GM18505 (cell line): ENCODE measurements around the gene CCND1.

Experiments used
- ATAC-seq: cut with Tn5 transposase; IDR thresholded peaks from one replicate; pipeline ENCODE4 v1.9.1; 2021; ENCODE audit not compliant: unreplicated experiment
- POLR2A ChIP-seq: IDR thresholded peaks from 4 replicates; pipeline ENCODE4 v1.6.1; 2011; ENCODE audit warnings: borderline replicate concordance; ENCODE audit not compliant: insufficient read depth, insufficient read length; ENCODE audit errors: extremely low read depth

CCND1 gene

DNA sequence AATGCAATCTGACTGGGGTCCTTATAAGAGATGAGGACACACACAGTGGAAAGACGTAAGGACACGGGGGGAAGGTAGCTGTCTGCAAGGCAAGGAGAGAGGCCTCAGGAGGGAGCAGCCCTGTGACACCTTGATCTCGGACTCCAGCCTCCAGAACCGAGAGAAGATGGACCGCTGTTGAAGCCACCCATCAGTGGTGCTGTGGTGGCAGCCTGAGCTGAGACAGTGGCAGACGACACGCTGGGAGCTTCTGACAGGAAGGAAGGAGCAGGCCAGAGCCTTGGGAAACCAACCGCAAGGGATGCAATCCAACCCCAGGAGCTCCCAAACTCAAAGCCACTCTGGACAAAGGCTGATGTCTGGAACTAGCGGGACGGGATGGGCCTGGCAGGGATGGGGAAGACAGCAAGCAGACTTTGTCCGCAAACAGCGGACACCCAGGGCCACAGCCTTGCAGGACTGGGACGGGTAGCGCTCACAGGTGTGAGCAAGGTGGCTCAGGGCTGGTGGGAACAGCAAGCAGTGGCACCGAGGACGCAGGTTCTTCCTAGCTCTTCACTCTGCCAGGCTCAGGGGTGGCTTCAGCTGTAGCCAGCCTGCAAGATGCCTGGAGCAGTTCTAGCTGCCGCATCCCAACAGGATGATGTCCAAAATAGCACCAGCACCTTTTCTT lies 23.3 kb downstream of the CCND1 start:
- TF ChIP-seq POLR2A: no peak
- ATAC-seq: no peak

DNA sequence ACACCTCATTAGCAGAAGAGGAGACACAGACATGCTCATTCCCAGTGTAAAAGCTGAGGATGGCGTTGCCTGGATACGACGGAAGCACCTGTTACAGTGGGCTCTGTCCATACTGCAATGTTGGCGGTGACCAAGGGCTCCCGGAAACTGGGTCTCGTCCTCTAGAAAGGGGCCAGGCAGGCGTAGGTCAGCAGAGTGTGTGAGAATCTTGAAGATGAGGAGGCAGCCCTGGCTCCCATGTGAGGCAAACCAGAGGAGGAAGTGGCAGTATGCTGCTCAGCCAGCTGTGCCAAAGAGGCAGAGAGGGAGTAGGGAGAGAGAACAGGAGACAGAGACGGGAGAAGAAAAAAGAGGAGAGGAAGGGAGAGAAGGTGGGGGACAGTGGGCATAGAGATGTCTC lies 23.9 kb downstream of the CCND1 start:
- no peak for TF ChIP-seq POLR2A
- ATAC-seq: no peak

DNA sequence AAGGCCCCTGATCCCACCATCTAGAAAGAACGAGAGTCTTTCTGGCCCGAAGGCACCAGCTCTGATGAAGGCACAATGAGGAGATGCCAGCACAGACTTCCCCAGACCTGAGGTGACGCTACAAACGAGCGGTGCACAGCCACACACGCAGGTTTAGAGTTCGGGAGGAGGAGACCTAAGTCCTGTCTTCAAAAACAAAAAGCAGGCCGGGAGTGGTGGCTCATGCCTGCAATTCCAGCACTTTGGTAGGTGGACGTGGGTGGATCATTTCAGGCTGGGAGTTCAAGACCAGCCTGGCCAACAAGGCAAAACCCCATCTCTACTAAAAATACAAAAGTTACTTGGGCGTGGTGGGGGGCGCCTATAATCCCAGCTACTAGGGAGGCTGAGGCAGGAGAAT lies 24.7 kb downstream of the CCND1 start:
- no peak for ATAC-seq

DNA sequence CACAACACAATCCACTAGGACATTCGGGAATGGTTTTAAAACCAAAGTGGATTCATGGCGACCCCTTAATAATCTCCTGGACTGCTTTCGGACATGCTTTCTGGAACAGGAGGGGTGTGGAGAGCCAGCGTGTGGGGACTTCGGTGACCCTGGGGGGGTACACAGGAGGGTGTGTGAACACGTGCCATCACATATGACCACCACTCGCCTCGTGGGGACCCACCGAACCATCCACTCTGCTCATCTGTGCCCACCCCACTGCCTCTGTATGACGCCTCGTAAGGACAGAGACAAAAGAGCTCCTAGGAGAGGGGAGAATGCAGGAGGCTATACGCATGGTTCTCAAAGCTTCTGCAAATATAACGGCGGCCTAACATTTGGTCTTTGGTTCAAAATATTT lies 25.3 kb downstream of the CCND1 start:
- no peak for TF ChIP-seq POLR2A
- no peak for ATAC-seq

More for the DNA sequence above, 24.7 kb downstream of the CCND1 start:
- TF ChIP-seq POLR2A: no peak

DNA sequence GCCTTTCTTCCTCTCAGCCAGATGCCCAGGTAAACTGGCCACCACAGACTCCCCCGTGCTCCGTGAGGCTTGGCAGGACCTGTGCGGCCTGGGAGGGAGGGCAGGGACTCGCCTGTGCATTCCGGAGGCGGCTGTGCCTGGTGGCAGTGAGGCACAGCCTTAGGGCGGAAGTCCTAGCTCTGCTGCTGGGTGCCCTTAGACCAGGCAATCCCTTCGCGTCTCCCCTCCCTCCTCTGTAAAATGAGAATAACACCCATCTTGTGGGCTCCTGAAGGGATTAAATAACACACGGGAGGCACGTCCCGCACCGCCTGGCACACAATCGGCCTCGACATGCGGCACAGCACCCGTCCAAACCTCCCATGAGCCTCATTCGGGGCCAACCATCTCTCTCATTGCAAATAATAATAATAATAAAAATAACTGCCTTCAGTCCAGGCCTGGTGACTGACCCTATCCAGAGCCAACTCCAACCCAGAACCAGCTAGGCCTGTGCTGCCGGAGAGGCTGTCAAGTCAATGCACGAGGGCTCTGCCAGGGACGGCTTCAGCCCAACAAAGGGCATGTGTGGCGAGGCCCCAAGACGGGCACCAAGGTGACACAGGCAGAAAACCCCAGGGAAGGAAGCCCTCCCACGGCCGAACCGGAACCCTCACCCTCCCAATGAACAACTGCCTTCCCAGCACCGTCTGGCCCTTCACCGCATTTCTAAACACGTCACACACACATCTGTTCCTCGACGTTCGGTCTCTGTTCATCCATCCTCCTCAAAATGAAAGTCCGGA lies 26.0 kb downstream of the CCND1 start:
- no peak for ATAC-seq
- TF ChIP-seq POLR2A: no peak

DNA sequence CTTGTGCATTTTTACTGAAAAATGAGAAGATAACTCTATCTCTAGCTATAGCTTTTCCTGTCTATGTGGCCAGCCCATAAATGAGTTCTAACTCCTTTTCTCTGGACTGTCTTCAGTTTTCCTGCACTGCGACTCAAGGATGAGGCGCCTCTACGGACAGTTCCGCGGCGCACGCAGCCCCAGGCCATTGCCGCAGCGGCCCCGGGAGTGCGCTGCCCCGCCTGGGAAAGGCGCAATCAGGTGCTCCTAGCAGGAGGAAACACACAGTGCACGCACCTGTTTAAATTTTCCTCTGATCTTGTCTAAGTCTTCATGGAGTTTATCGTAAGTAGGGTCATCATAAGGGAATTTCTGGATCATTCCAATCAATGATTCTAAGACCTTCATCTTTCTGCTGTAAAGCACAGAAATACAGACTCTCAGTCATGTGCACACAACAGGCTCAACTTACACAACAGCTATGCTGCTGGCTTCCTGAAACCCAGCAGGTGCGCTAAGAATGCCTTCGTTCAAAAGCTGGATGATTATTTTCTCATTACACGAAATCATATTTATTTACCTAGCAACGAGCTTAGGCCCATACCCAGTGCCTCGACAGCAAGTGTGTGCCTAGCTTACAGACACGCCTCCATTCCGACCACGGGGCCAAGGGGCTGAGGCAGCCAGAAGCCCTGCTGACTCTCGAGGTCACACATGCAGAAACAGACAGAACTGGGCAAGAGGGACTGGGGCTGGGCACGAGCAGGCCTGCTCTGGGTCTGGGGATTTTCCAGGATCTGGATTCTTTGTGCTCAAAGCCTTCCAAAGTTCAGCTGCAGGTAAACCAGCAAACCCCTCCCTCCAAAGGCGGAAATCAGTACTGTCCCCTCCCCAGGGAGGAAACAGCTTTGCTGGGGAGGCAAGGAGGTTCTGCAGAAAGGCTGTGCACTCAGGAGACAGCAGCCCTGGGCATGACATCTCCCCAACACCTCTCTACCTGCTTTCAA lies 27.0 kb downstream of the CCND1 start:
- no peak for TF ChIP-seq POLR2A
- no peak for ATAC-seq

DNA sequence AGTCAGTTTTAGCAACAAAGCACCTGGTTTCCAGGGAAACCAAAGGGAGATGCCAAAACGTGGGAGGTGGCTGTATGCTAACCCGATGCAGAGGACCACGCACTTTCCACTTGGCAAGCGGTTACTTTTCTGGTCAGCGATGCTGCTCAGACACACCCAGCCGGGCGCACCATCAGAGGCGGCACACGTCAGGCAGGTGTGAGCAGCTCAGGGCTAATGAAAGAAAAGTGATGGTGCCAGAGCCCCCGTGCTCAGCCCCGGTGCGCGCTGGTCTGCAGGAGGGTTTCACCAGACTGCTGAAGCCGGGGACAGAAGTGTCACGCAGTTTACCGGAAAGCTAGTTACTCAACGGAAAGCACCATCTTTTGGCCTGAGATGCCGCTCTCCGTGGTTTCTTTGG lies 28.5 kb downstream of the CCND1 start:
- ATAC-seq: no peak
- no peak for TF ChIP-seq POLR2A

DNA sequence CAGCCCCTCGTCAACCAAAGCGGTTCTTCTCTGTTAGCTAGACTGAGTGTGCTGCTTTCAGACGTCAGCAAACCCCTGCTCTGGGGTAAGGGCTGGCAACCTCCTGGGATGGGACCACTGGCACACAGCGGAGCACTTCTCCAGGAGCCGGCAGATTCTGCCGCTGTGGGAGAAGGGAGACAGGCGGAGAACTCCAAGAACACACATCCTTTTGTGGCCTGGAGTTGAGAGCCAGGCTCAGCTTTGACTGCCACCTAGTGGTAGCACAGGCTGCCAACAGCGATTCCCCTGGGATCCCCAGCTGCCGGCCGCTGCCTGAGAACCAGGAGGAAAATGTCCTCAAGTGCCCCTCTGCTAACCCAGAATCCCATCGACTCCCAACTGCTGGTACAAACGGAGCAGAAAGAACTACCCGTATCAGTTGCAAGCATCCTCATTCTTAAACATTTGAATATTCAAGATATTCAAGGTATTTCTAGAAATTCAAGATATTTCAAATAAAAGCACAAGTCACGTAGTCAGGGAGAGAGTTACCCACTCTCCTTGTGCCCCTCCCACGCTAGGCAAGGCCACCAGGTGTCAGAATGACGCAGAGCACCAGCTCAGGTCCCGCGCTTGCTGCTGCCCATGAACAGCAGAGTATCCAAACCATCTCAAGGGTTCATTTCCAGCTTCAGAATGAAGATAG lies 29.3 kb downstream of the CCND1 start:
- no peak for ATAC-seq
- no peak for TF ChIP-seq POLR2A

DNA sequence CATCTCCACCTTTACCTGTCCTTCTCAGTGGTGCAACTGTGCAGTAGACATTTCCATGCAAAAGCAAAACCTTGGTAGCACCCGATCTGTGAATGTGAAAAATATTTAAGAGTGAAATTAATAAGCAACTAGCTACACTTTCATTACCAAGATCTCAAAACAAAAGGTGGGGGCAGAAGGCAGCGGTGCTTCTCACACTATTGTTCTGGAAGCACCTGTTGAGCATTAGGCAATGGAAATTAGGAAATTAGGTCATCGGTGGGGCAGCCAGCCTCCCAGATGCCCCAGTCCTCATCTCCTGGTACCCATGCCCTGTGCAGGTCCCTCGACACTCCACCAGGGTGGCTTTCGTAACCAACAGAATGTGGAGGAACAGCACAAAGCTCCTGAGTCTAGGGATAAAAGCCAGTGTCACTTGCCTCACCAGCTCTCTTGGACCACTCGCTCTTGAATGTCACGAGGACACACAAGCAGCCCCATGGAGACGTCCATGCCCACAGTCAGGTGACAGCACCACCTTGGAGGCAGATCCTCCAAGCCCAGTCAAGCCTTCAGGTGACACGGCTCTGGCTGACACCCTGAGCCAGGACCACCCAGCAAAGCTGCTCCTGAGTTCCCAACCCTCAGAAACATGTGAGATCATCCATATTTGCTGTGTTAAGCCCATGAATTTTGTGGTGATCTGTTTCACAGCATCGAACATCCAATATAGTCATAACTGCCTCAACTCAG lies 30.9 kb downstream of the CCND1 start:
- no peak for ATAC-seq
- TF ChIP-seq POLR2A: no peak

DNA sequence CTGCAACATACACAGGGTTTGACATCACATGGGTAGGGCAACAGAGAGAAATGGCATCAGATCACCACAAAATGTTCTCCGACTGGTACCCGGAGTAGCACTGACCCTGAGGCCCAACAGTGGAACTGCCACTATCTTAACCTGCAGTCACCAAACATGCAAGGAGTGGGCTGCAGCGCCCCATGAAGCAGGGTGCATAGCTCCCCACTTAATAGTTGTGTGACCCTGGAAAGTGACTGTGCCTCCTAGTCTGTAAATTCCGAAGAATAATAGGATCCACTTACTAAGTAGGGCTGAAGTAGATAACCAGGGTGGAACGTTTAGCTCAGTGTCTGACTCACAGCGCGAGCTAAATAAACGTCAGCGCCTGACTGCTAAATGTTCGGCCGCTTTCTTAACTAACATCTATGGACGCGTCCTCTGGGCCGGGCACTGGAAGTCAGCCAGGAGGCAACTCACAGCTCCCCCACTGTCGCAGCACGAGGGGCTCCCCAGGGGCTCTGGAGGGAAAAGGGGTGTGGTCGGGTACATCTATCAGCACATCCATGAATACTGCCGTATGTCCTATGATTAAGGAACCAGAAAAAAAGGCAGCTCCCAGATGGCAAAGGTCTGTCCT lies 33.4 kb downstream of the CCND1 start:
- TF ChIP-seq POLR2A: no peak
- ATAC-seq: no peak

DNA sequence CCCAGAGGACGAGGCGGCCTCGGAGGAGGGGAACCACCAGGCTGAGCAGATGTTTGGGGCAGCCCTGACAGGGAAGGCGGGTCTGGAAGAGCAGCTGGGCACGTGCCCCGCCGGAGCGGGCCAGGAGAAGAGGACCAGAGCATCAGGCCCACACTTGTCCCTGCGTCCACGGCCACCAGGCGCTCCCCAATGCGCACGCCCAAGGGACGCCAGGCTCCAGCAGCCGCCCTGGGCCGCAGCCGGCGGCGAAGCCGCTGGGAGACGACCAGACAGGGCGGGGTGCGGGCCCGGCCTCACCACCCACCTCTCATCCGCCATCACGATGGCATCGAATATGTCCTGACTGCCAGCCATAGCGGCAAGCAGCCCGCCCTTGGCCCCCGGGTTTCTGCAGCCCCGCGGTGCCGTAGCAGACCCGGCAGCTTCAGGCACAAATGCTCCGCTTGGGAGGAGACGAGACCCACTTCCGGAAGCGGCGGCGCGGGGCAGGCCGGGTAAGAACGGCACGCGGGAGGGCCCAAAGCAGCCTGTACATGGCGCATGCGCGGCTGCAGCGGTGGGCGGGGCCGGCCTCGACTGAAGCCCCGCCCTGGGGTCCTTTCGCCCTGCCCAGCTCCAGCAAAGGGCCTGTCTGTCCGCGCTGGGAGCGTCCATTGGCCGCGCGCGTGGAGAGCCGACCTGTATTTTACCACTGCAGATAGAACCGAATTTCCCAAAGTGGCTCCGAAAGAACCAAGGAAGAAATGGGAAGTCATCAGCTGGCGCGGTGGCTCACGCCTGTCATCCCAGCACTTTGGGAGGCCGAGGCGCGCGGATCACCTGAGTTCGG lies 34.1 kb downstream of the CCND1 start, which contains the start of gene LTO1:
LTO1 (minus strand) TSS at position 468 of the 829 bp plus-strand sequence; CDS start at position 354, 114 bp downstream.
- peak; percentile 80 for ATAC-seq
- peak; percentile 93 for TF ChIP-seq POLR2A

DNA sequence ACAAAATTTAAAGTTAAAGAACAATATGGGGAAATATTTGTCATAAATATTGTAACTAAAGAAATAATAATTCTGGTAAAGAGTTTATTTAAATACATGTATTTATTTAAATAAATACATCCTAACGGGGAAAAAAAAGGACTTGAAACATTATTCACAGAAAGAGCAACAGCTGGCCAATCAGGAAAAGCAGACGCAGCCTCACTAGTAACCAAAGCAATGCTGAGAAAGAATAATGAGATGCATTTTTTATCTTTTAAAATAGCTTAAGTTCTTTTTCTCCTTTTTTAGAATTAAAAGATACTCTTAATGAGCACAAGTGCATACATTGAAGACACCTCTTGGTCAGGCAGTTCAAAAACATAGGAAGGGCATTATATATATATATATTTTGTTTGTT lies 36.8 kb downstream of the CCND1 start:
- TF ChIP-seq POLR2A: no peak
- no peak for ATAC-seq

DNA sequence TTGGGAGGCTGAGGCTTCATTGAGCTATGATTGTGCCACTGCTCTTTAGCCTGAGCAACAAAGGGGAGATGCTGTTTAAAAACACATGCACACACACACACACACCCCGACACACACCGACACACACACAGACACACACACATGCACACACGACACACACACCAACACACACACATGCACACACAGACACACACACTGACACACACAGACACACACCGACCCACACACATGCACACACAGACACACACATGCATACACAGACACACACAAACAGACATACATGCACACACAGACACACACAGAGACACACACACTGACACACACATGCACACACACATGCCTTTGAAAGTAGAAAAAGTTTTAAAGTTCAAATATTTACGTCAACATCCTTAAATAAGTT lies 39.7 kb downstream of the CCND1 start:
- no peak for TF ChIP-seq POLR2A
- no peak for ATAC-seq
